WI38 (cell line): Measurements from ENCODE around the gene WNT5B.

Experiments
- H3K4me3 ChIP-seq: 2 replicates; pipeline ENCODE4 v1.5.1; 2011; ENCODE audit warnings: low read depth, mild to moderate bottlenecking, control low read depth, low read length
- CTCF ChIP-seq: IDR thresholded peaks from 2 replicates; pipeline ENCODE4 v1.5.1; 2012; ENCODE audit warnings: low read depth, mild to moderate bottlenecking, control low read depth, low read length

The WNT5B gene

GRCh38 chr12:1657688-1658087 lies 28.7 kb downstream of the WNT5B start:
- H3K4me3 ChIP-seq: no peak overlapping the region

DNA sequence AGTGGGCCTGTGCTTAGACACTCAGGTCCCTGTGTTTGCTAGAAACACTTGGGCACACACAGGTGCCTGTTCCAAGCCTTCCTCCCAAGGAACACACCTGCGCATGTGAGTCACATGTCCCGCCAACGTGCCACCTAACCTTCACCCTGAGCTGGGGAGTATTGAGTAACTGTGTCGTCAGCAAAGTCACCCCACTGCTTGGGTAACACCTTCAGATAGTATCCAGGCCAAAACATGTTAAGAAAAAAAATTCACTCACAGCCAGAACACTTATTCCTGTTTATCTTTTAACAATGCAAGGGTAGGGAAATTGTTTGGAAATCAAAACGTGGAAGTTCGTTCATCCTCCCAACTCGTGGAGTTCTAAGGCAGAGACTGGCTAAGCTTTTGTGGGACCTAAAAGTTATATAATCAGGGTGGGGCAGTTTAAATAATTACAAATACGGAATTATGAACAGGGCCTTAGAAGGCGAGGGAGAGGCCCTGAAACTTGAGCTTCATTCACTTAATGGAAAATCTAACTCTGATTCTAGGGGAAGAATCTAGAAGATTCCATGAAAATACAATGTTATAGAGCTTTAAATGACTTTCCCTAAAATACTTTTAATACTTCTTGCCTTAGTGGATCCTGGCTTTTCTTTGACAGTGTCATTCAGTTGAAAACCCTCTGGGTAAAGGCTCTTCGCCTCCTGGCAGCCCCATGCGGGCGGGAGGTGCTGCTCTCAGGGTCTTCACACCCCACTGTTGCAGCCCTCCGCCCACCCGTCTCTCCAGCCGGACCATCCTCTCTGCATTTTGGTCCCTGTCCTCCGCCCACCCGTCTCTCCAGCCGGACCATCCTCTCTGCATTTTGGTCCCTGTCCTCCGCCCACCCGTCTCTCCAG lies 31.5 kb downstream of the WNT5B start:
- no peak for TF ChIP-seq CTCF
- no peak overlapping the region for H3K4me3 ChIP-seq

More at GRCh38 chr12:1657688-1658087, 28.7 kb downstream of the WNT5B start:
- no peak for TF ChIP-seq CTCF

- no peak for TF ChIP-seq CTCF
- H3K4me3 ChIP-seq: peak overlapping the region; percentile 56
Observed at GRCh38 chr12:1661553-1662335, 32.7 kb downstream of the WNT5B start.

DNA sequence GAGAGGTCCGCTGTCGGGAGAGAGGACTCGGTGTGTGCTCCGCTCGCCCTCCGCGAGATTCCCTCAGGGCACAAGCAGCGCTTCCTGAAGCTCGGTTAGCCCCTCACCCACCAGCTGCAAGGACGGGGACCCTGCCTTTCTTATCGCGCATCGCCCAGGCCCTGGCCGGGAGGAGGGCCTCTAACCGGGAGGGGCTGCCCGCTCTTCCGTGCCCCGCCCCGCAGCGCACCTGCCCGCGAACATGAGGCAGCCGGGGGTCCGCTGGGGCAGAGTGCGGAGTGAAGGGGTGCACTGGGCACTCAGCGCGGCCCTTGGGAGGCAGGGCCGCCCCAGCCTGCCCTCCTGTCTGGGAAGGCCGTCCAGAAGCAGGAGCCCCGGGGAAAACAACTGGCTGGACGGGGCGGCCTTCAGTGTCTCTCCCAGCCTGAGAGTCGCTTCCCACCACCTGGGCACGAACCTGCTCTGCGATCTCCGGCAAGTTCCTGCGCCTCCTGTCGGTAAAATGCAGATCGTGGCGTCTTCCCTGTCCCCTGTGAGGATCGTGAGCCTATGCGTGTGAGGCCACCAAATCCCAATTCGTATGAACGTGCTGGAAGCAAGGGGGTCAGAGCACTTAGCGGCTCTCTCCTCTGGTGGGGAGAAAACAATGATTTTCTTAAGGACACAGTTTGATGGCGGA lies 33.9 kb downstream of the WNT5B start:
- H3K4me3 ChIP-seq: no peak overlapping the region
- TF ChIP-seq CTCF: no peak

- TF ChIP-seq CTCF: no peak
- H3K4me3 ChIP-seq: no peak overlapping the region
Observed at GRCh38 chr12:1663440-1664132, 34.6 kb downstream of the WNT5B start.

GRCh38 chr12:1665366-1665765 lies 36.3 kb downstream of the WNT5B start:
- no peak overlapping the region for H3K4me3 ChIP-seq
- no peak for TF ChIP-seq CTCF
